Measurements from ENCODE around the gene SDK2. TPM values are rescaled to one million over a fixed set of nuclear protein-coding genes. Genes with fewer than 3 reads are reported as not detected.

The SDK2 gene
- total and polyA plus RNA-seq, 9 of the 15 experiments (the other 6 are each of a cell fraction or from before 2014, with no cell fraction given): 0.04 TPM; not detected in 8

- TF ChIP-seq HES1 (IDR thresholded peaks at IDR 0.05; ENCODE audit: low read depth): peak; percentile 56; the same call in 1 of the 2 replicates
- TF ChIP-seq BRF1 (IDR thresholded peaks at IDR 0.05; ENCODE audit: borderline replicate concordance, extremely low read depth, insufficient read length): no peak
- TF ChIP-seq SMARCE1 (IDR thresholded peaks at IDR 0.05): peak; percentile 29; the same call in 1 of the 2 replicates
- TF ChIP-seq MGA (IDR thresholded peaks at IDR 0.05): no peak
- TF ChIP-seq RCOR1 (IDR thresholded peaks at IDR 0.05; ENCODE audit: borderline replicate concordance in 1 of 2, low read depth in 2 of 2, low read length in 2 of 2): peak in 1 of 2 experiments; percentile 95; a peak in 2 of 4 replicates
- TF ChIP-seq KAT8 (IDR thresholded peaks at IDR 0.05; ENCODE audit: low read depth): no peak
- TF ChIP-seq TARDBP (IDR thresholded peaks at IDR 0.05): no peak
- TF ChIP-seq HDAC3 (IDR thresholded peaks at IDR 0.05; ENCODE audit: borderline replicate concordance, partially characterized antibody): no peak
- no peak for TF ChIP-seq ZFP91 (CRISPR knock-in tag; IDR thresholded peaks at IDR 0.05)
- TF ChIP-seq ZNF143 (CRISPR knock-in tag; IDR thresholded peaks at IDR 0.05): no peak
- TF ChIP-seq SMAD4 (CRISPR knock-in tag; conservative IDR thresholded peaks at IDR 0.05): peak; percentile 45; the same call in 1 of the 2 replicates
- TF ChIP-seq NR2C1 (IDR thresholded peaks at IDR 0.05): peak; percentile 90
- TF ChIP-seq NR2C1 (tag; IDR thresholded peaks at IDR 0.05): peak; percentile 91
- TF ChIP-seq MYNN (IDR thresholded peaks at IDR 0.05): peak; percentile 71; the same call in 1 of the 2 replicates
- TF ChIP-seq MYNN (CRISPR knock-in tag; IDR thresholded peaks at IDR 0.05): no peak
Observed at GRCh38 chr17:73288534-73289302, 355.5 kb downstream of the SDK2 start (continued).

All from K562 (cell line).